NCI-H1417 (cell line): ENCODE data around the gene DOCK1.

Experiments used
- DNase-seq, 3 experiments: peaks; one replicate each; lab custom pipeline; 2025; lab: John Stamatoyannopoulos, UW

DOCK1 gene

DNA sequence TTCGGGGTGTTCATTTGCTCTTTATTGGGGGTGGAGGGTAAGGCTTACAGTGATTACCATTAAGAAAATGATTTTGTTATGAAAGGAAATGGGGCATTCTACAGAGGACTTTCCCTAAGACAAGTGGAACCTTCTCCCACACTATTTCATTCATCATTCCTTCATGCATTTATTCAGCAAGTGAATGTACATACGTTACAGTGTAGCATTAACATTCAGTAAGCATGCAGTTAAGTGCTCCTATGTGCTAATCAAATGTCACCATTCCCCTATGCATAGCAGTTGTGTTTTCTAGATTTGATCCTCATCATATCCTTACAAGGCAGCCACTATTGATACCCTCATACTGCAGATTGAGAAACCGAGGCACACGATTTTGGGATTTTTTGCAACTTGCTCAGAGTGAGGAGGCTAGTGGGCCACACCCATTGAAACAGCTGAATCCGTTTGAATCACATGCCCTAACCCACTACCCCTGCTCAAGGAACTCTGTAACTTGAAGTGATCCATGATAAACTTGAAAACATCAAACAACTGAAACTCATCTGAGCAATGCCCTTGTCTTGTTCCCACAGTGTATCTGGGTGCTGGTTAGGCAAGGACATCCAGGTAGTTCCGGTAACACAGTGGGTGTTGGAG lies 274.5 kb downstream of the DOCK1 start:
- DNase-seq, result no peak

DNA sequence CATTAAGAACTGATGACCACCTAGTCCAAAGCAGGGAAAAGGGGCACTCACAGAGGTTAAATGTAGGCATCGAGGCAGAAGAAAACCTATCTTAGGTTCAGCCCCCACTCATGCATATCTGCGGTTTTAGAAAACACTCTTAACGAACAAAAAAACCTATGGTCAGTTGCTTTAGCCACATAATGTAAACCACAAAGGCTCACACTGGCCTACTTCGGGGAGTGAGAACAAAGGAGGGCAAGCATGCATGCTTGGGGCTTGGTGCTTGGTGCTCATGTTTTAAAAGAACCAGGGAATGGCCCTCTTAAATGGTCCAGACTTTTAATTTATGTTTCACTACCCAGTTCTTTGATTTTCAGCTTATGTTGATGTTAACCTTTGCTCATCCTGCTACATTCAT lies 276.9 kb downstream of the DOCK1 start:
- DNase-seq, result no peak

DNA sequence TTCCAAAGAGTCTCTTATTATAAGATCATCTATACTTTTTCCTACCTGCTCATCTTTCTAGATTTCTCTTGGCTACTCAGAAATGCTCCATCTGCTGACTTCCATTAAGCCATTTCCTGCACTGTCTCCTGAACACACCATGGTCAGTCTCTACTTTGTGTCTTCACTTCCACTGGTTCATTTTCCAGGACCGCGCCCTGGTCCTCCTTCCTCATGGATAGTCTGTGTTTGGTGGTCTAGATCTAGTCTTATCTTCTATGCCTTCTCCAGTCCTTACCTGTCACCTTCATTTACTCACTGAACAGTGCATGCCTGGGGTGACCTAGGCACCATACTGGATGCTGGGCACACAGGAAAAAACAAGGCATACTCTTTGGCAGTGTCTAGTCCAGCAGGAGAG lies 279.4 kb downstream of the DOCK1 start:
- DNase-seq, result no peak

DNA sequence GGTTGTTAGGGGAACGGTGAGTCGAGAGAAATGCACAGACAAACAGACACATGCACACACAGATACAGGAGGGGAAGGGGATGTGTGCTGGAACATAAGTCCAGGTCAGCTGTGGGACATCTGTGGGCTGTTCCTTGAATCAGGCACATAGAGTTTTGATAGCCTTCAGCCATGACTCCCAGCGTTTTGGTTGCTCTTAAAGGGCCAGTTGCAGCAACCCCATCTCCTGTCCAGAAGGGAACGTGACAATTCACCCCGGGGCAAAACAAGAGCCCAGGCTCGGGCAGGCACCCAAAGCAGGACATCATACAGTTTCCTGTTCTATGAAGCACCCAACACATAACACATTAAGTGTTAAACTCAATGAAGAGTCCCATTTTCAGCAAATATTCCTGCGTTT lies 281.6 kb downstream of the DOCK1 start:
- DNase-seq, result no peak

DNA sequence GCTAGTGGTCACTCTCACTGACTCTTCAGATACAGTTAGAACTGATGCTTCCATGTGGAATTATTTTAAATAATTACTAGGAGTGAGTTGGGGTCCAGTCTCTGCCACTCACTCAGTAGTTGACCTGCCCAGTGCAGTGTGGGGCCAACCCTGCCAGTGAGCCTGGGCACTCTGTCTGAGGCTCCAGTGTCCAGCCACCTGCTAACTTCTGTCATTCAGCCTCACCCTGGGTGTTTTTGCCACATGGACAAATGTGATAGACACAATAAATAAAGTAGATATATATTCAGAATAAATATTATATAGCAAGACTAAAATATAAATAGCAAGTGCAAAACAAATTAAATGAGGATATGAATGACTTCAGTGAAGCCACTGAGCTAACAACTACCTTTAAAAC lies 284.0 kb downstream of the DOCK1 start:
- no peak for DNase-seq

DNA sequence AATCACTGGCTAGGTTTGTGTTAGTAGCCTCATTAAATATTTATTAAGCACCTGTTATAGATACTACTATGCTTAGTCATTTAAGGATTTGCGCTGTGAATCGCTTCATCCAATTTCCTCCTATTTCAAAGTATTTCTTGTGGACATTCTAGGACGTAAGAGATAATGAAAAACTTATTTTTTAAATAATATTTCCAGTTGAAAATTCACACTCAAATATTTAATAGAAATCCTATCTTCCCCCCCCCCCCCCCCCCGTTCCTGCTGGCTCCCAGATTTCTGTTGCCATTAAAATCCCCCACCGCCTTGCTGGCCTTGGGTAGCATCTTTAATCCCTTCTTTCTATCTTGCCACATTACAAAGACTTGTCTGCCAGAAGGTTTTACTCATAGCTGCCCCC lies 285.2 kb downstream of the DOCK1 start:
- no peak for DNase-seq

DNA sequence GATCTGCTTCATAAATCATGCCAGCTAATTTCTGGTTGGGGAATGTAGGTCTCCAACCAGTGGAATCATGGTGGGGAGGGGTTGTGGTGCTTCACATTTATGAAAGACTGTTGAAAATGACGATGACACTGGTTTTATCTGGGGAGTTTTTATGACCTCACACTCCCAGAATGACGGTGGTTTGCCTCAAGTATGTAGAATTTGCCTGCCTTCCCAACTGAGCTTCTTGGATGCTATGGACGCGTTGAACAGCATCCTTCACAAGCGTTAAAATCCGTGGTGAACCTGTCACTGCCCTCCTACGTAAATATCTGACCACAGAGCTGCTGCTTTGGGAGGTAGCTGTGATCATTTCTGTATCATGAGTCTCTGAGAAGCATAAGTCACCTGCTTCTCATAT lies 287.9 kb downstream of the DOCK1 start:
- no peak for DNase-seq

DNA sequence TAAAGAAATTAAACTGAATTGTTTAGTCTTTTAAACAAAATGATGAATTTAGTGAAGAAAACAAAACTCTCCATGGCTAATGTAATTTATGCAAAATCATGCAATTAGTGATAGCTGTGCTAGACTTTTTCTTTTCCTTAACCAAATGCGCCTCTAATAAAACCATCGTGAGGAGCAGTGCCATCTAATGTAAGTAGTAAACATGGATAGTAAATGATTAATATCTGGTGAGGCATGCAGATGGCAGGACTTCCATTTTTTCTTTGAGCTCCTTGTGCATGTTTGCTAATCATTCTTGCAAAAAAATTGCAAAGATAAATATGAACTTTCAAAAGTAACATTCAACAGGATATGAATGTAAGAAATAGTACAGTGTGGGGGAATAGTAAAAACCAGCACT lies 288.9 kb downstream of the DOCK1 start:
- no peak for DNase-seq

DNA sequence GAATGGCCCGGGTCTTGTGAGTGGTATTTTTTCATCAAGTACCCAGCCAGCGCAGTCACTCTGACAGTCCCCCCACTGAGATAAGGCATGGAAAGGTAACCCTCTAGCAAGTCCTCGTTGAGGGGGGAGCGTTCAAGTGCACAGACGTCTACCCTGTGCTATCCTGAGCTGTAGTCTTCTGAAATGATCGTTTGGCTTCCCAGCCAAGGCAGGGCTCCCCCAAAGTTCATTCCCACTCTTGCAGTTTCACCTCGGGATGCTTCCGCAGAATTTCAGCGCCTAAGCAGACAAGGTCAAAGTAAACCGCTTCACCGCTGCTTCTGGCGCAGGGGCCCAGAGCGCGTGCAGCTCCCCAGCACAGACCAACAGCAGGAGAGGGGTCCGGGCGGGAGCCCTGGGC lies 289.4 kb downstream of the DOCK1 start:
- DNase-seq, result no peak

DNA sequence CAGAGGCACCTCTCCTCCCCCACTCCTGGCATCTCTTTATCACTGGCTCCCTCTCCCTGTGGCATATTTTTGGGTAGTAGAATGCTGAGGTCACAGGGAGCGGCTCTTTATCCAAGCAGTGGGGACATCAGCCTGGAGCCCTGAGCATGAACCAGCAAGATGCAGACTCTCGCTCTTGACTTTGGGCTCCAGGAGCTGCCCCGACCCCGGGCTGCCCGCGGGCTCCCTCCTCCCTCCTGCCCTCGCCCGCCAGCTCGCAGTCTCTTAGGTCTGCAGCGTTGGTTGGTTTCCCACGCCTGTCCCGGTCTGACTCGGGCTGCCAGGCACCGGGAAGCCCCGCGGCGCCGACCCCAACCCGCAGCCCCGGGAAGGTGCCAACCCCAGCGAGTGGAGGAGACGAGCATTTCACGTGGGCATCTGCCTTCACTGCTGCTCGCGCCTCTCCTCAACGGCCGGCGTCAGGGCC lies 289.8 kb downstream of the DOCK1 start:
- no peak for DNase-seq

DNA sequence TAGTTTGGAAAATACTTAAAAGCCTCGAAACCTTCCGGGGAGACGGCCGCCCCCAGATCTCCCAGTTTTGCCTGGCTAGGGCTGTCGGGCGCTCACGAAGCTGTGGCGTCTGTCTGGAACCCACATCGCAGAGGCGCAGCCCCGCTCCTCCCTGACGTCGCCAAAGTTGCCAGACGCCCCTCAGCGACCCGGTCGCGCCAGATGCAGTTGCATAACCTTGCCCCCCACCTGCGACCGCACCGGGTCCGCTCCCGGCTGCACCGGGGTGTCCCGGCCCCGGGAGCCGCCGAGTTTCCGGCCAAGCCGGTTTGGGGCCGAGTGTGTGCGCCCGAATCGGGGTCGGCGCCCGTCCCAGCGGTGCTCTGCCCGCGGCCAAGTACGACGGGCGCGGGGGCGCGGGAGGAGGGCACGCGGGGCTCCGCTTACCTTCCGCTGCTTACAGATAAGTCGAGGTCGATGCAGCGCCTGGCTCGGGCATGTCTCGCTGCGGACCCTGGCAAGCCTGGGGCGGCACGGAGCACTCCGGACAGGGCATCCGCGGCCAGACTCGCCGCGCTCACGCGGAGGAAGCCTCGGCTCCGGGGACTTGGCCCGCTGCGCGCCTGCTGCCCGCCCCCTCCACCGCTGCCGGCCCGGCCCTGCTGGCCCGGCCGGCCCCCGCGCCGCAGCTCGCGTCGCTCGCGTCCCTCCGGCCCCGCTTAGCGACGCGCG lies 290.5 kb downstream of the DOCK1 start:
- no peak for DNase-seq

DNA sequence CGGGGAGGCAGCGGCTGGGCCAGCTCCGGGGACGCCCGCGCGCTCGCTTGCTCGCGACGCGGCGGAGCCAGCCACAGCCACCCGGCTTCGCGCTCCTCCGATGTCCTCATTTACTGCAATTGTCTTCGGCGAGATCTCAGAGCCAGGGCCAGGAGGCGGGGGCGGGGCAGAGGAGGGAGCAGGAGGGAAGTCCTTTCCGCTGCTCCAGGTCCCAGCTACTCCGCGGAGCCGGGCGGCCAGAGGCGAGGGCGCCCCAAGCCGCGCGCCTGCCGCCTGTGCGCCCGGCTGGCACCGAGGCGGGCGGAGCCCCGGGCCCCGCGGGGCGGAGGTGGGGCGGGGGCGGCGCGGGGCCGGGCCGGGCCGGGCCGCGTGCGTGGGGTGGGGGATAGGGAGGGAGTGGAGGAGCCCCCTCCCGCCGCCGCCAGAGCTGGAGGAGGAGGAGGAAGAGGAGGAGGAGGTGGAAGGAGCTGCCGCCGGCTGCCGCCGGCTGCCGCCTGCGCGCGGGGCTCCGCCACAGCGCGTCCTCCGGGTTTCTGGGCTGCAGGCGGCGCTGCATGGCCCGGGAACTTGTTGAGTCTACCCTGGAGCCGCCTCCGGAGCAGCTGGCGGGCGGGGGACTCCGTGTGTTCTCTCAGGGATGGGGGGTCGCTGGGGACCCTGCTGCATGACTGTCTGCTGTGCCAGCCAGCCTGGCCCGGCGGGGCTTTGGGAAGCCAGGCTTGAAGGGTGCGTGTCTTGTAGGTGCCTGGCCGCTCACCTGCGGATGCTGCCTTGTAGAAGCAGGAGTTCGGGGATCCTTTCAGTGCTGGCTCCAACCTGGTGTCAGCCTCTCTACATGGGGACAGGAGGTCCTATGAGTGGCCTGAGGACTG lies 291.3 kb downstream of the DOCK1 start, which contains the start of gene INSYN2A:
INSYN2A (minus strand) TSS at position 310 of the 872 bp plus-strand sequence. CDS start 20,196 bp downstream, outside the sequence.
- DNase-seq, result no peak

DNA sequence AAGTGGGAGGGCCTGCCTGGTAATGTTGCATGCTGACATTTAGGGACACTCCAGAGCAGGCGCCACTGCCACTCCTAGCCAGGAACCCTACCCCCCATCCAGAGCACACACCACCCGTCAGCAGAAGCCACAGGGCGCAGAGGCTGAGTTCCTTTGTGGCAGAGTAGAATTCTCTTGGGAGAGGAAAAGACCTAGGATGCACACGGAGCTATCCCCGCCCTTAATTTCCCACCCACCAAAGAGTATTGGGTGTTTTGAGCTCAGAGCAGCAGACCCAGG lies 291.9 kb downstream of the DOCK1 start:
- no peak for DNase-seq

DNA sequence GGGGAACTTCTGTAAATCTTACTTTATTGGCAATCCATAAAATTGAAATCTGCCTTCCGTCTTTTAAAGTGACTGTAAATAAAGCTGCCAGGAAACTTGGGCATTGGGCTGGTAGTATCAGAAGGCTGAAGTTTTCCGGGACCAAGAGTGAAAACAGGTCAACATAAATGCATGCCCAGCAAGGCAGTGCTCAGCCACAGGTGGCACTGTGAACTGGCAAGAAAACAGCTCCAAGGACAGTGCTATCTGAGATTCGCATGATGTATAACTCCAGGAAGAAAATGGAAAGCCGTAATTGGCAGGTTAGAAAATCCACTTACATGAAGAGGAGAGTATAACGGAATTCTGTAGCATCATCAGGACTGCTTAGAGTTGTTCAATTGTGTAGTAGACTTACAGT lies 293.1 kb downstream of the DOCK1 start:
- DNase-seq, result no peak

DNA sequence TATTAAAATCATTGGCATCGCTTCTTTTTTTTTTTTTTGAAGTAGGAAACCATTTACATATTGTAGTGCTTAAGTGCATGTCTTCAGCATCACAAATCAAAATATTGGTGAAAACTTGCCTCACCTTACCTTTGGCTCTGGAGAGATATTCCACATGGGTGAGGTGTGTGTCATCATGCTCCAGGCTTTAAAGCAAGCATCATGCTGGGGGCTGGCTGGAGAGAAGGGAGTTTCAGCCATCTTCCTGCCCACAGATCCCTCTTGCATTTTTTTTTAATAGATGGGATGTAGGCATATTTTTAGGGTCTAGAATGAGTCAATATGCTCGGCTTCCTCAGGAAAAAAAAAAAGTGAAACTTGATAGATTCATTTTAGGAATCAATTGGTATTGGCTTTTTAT lies 293.5 kb downstream of the DOCK1 start:
- no peak for DNase-seq

DNA sequence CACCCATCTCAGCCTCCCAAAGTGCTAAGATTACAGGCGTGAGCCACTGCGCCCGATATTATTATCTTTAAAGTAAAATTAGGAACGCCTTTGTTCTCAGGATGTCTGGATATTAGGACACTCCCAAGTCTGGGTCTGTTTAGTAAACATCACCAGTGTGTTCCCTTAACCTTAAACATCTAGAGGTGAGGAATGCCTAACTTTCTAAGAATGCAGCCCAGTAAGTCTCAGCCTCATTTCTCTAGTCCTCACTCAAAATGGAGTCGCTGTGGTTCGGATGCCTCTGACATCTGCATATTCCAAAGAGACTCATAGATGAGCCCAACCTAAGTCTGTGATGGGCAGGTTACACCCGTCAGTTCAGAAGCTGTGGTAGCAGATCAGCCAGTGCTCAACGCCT lies 295.4 kb downstream of the DOCK1 start:
- DNase-seq, result no peak

DNA sequence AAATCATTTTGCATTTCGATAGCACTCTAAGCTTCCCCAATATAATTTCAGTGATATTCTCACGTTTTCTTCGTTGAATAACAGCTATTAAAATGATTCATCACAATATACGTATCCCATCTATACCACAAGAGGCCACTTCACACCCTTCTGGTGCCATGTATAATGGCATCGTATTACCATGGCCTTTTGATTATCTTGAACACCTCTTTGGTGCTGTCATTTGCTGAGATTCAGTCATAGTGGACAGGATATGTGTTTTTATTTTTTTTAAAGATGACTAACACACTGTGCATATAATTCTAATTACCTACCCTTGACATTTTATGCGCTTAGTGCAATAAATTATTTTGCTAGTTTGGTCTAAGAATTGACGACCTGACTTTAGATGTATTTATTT lies 297.8 kb downstream of the DOCK1 start:
- DNase-seq, result no peak

DNA sequence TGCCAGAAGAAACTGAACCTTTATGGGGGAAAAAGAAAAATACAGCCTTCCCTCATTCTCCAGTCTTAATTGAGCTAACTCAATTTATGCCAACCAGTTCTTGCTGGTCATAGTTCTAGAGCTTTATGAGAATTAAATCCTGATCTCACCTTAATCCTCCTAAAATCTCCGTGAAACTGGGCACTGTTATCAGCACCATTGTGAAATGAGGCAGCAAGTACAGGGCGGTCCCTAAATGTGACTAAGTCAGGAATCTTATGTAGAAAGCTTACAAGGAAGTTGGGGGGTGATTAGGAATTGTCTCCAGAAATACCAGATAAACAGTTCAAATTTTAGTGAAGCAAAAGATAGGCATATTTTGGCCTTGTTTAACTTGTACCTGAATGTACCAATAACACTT lies 301.9 kb downstream of the DOCK1 start:
- DNase-seq, result no peak

DNA sequence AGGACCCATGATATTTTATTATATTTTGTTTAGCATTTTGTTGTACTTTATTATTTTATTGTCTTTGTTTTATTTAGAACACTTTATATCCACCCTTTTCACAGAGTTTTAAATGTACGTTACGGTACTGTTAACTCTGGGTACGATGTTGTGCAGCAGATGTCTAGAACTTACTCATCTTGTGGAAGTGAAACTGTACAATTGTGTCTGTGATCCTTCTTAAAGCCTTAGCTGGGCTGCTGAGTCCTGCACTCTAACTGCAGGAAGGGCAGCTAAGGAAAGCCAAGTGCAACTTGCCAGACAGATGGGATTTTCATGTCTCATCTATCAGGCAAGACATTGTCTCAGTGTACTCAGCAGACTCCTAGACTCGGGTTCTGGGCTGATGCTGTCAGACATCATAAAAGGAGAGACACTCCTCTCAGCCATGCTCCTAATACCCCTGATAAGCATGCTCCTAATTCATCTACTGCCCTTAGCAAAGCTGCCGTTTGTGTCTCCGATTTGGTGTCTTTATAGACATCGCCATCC lies 305.8 kb downstream of the DOCK1 start:
- DNase-seq, result no peak

DNA sequence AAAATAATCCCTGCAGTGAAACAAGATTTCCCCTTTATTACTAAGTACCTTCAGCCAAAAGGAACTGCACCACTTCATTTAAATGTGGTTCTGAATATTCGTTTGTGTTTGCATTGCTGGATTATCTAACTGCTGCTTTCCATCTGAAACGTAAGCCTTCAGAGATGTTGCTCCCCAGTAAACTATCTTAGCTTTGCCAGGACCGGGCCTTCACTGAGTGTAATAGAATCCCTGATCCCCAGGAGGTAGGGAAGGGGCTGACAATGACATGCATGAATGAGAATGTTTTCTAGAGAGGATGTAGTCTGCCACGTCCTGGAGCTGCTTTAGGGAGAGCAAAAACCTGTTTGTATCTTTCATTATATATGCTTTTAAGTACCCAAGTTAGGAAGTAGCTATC lies 310.6 kb downstream of the DOCK1 start:
- DNase-seq, result no peak

DNA sequence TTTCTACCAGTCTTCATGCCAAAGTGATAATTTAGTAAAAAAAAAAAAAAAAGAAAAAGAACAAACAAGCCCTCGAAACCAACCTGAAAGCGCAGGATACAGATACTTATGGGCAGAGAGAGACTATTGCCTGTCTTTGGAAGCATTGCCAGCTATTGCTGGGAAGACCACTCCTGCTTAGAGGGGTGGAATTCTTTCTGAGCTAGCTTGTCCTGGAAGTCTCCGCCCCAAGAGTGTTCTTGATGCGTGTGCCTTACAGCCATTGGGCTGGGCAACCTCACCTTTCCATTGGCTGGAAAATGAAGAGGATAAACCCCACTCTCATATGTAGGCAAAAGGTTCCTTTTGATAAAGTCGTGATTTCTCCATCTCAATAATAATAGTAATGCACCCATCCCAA lies 311.0 kb downstream of the DOCK1 start:
- no peak for DNase-seq

DNA sequence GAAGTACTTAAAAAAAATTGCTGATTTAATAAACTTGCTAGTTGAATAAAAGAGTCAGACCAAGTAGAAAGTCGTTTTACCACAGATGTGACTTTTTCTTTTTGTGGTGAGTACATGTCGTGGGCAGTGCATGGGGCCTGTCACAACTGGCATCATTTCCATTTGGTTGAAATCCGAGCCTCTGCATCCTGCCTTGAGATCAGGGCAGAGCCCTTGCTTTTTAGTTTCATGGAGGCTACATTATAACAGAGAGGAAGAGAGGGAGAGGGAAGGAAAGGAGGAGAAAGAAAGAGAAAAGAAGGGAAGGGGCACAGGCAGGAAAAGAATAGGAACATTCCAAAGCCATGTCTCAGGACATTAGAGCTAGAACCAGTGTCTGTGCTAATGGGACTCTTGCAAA lies 311.6 kb downstream of the DOCK1 start:
- DNase-seq, result no peak

DNA sequence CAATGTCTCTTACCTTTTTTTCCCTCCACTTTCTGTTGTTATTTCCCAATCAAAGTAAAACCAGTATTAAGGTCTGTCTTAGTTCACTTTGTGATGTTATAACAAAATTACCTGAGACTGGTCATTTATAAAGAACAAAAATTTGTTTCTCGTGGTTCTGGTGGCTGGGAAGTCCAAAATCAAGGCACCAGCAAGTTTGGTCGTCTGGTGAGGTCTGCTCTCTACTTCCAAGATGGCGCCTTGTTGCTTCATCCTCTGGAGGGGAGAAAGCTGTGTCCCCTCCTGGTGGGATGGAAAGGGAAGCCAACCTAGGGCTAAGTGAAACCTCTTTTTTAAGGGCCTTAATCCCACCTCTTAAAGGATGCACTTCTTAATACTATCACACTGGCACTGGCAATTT lies 313.4 kb downstream of the DOCK1 start:
- DNase-seq, result no peak
